T-helper 22 cell (primary cell): ENCODE data around the gene COL4A2.
"Not testable (repeated sequence)": the region's sequence is repeated elsewhere in the genome, so short reads cannot be mapped to it uniquely, and the experiment has no call there.

Experiments
- DNase-seq: peaks from one replicate; pipeline ENCODE4 v3.0.0-alpha.2; 2020; ENCODE audit warnings: low read depth

COL4A2 gene

GRCh38 chr13:110497003-110497402 is 189.9 kb downstream of the COL4A2 start:
- DNase-seq = no peak

GRCh38 chr13:110497896-110498295 is 190.8 kb downstream of the COL4A2 start:
- DNase-seq = not testable (repeated sequence)

- DNase-seq = no peak
Observed at GRCh38 chr13:110498327-110498726, 191.2 kb downstream of the COL4A2 start.

GRCh38 chr13:110498765-110499164 is 191.7 kb downstream of the COL4A2 start:
- DNase-seq = no peak

GRCh38 chr13:110499621-110500281 is 192.7 kb downstream of the COL4A2 start:
- DNase-seq = no peak

GRCh38 chr13:110500341-110500740 is 193.3 kb downstream of the COL4A2 start:
- no peak for DNase-seq

- DNase-seq = no peak
Observed at GRCh38 chr13:110501188-110501587, 194.1 kb downstream of the COL4A2 start.

- no peak for DNase-seq
Observed at GRCh38 chr13:110503037-110503901, 196.2 kb downstream of the COL4A2 start.

- no peak for DNase-seq
Observed at GRCh38 chr13:110503979-110504499, 197.0 kb downstream of the COL4A2 start.

- DNase-seq = no peak
Observed at GRCh38 chr13:110505594-110505993, 198.5 kb downstream of the COL4A2 start.

- DNase-seq = no peak
Observed at GRCh38 chr13:110506396-110506795, 199.3 kb downstream of the COL4A2 start.

GRCh38 chr13:110506859-110507566 is 199.9 kb downstream of the COL4A2 start:
- no peak for DNase-seq

- no peak for DNase-seq
Observed at GRCh38 chr13:110507678-110508381, 200.7 kb downstream of the COL4A2 start.

GRCh38 chr13:110509478-110509926 is 202.4 kb downstream of the COL4A2 start:
- DNase-seq = no peak

- no peak for DNase-seq
Observed at GRCh38 chr13:110509971-110510786, 203.1 kb downstream of the COL4A2 start.

GRCh38 chr13:110511509-110512181 is 204.6 kb downstream of the COL4A2 start:
- no peak for DNase-seq

- DNase-seq = no peak
Observed at GRCh38 chr13:110512198-110512740, 205.2 kb downstream of the COL4A2 start.

GRCh38 chr13:110516500-110516899 is 209.4 kb downstream of the COL4A2 start:
- DNase-seq = no peak

GRCh38 chr13:110517505-110518225 is 210.6 kb downstream of the COL4A2 start:
- DNase-seq = no peak

- DNase-seq = no peak
Observed at GRCh38 chr13:110518226-110518525, 211.1 kb downstream of the COL4A2 start.
